Myometrial cell (primary cell): ENCODE data around the gene SLC46A1. TPM values are rescaled to one million over a fixed set of nuclear protein-coding genes. Genes with fewer than 3 reads are reported as not detected.

Experiments used
- total RNA-seq: library from RNA; depleted of rRNA; stranded (reverse); fragments of >200 nt; gene quantifications from 2 replicates; pipeline ENCODE4 v1.2.3, GENCODE V29; 2015

Gene SLC46A1
- total RNA-seq: 4.0 and 4.1 TPM in 2 replicates

GRCh38 chr17:28405632-28406472, at the start of gene SLC46A1:
Gene SLC46A1 (minus strand): TSS chr17:28406212. CDS start chr17:28406114, 98 bp downstream.

GRCh38 chr17:28371245-28372202, 34.5 kb downstream of the SLC46A1 start, which contains the start of gene SARM1:
Gene SARM1 (plus strand): TSS chr17:28371694. CDS start chr17:28372033, 339 bp downstream.

GRCh38 chr17:28370035-28370743, 35.8 kb downstream of the SLC46A1 start, which contains the start of gene VTN:
Gene VTN (minus strand): TSS chr17:28370307. CDS start chr17:28370203, 104 bp downstream.

GRCh38 chr17:28364665-28365363, 41.2 kb downstream of the SLC46A1 start, which contains the start of gene SEBOX:
Gene SEBOX (minus strand): TSS chr17:28365199. CDS start chr17:28365151, 48 bp downstream.

GRCh38 chr17:28357061-28357900, 48.7 kb downstream of the SLC46A1 start, which contains the start of gene POLDIP2:
Gene POLDIP2 (minus strand): TSS chr17:28357527. CDS start chr17:28357448, 79 bp downstream.

Other genes with a start within 250 kb of the SLC46A1 start
- gene TMEM97, start 87.0 kb downstream of the SLC46A1 start, total RNA-seq: 42.7 and 48.0 TPM in 2 replicates
- gene IFT20, start 70.7 kb downstream of the SLC46A1 start, total RNA-seq: 49.3 and 64.5 TPM in 2 replicates
- 30.6 and 32.4 TPM in 2 replicates for gene TNFAIP1, start 70.5 kb downstream of the SLC46A1 start, total RNA-seq
- 147 and 150 TPM in 2 replicates for gene POLDIP2, start 48.7 kb downstream of the SLC46A1 start, total RNA-seq
- gene SEBOX, start 41.0 kb downstream of the SLC46A1 start, total RNA-seq: not detected in 2 replicates
- gene VTN, start 35.9 kb downstream of the SLC46A1 start, total RNA-seq: 0.29 and 1.4 TPM in 2 replicates
- 4.6 and 5.8 TPM in 2 replicates for gene SARM1, start 34.5 kb downstream of the SLC46A1 start, total RNA-seq
- gene SLC13A2, start 67.4 kb upstream of the SLC46A1 start, total RNA-seq: not detected in 2 replicates
- gene FOXN1, start 100.1 kb upstream of the SLC46A1 start, total RNA-seq: not detected in 2 replicates
- gene UNC119, start 146.4 kb upstream of the SLC46A1 start, total RNA-seq: 31.1 and 37.2 TPM in 2 replicates
- 57.8 and 64.9 TPM in 2 replicates for gene PIGS, start 165.3 kb upstream of the SLC46A1 start, total RNA-seq
- 102 and 110 TPM in 2 replicates for gene ALDOC, start 170.7 kb upstream of the SLC46A1 start, total RNA-seq
- 43.2 and 48.1 TPM in 2 replicates for gene SPAG5, start 192.8 kb upstream of the SLC46A1 start, total RNA-seq
- 0.35 and 0.58 TPM in 2 replicates for gene RSKR, start 208.0 kb upstream of the SLC46A1 start, total RNA-seq
- 88.2 and 114 TPM in 2 replicates for gene BLTP2, start 238.9 kb upstream of the SLC46A1 start, total RNA-seq